ENCODE data around the gene CDHR2. TPM values are rescaled to one million over a fixed set of nuclear protein-coding genes. Genes with fewer than 3 reads are reported as not detected.

CDHR2 gene
- total and polyA plus RNA-seq, 2 donors (not counting 3 experiments of a cell fraction or from before 2014, with no cell fraction given), result not detected

DNA sequence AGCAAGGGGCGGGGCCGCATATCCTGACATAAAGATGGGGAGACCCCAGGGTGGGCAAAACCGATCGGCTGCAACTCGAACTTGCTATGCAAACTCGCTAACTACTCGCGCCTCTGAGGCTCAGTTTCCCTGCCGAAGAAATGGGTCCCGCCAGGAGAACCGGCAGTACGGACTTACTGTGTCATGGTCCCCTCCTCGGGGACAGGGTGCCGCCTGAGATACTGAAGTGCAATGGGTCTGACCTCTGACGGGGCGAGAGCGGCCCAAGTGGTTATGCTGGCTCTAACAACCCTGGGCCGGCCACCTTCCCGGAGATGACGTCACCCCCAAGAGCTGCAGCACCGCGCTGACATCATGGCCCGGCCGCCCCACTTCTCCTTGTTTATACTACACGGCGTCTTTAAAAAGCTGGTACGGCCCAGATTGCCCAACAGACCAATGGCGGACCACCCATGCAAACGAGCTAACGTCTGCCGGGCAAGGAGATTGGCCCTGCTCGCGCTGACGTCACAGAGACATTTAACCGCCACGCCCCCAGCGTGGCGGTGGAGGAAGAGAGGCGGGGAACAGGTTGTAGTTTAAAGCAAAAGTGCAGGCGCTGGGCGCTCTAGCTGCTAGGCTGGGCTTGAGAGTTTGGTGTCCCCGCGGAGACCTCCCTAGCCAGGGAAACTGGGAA, 11.4 kb upstream of the CDHR2 start:
- Histone ChIP-seq H3K4me3 (replicated peaks in 1 of 3; ENCODE audit: insufficient read depth in 1 of 3, low read depth in 1 of 3, low read length in 3 of 3) (peak overlapping the region; percentile 68 to 79 (median 79)), H3K4me2 (ENCODE audit: insufficient read depth, low read length) (peak overlapping the region; percentile 76), H2AFZ (ENCODE audit: low read depth, low read length) (peak overlapping the region; percentile 88), H3K9me1 (replicated peaks; ENCODE audit: control insufficient read depth, extremely low read depth, insufficient read depth, low read length) (no peaks in the 10 kb centered on the region), H3K9ac (replicated peaks; ENCODE audit: extremely low read depth, insufficient read depth, low read length) (peak overlapping the region; percentile 86), H4K20me1 (replicated peaks; ENCODE audit: control insufficient read depth, extremely low read depth, insufficient read depth, low read length) (no peaks in the 10 kb centered on the region), H3K9me3 (replicated peaks; ENCODE audit: control insufficient read depth, insufficient read depth, low read length) (no peaks in the 10 kb centered on the region), H3K4me1 (ENCODE audit: control insufficient read depth, extremely low read depth, insufficient read depth, low read length) (peaks cover 58% of the 10 kb centered on the region), H3K27me3 (ENCODE audit: control insufficient read depth in 2 of 2, insufficient read depth in 2 of 2, low read length in 2 of 2) (no peaks in the 10 kb centered on the region), H3K36me3 (ENCODE audit: control insufficient read depth in 2 of 2, extremely low read depth in 1 of 2, insufficient read depth in 2 of 2, low read length in 2 of 2) (peaks cover 0 to 1% of the 10 kb centered on the region in 2 experiments), H3K27ac (ENCODE audit: insufficient read depth, low read depth, low read length) (peak overlapping the region; percentile 83), H3K79me2 (ENCODE audit: control insufficient read depth, insufficient read depth, low read length) (peaks cover 33% of the 10 kb centered on the region)
- no TSS peak for BruUV-seq (replicated peaks)
- peak; percentile 85 for TF ChIP-seq JUN (IDR thresholded peaks at IDR 0.05; ENCODE audit: borderline replicate concordance, insufficient read depth, insufficient read length, low read depth)
- TF ChIP-seq, protein P1, sequence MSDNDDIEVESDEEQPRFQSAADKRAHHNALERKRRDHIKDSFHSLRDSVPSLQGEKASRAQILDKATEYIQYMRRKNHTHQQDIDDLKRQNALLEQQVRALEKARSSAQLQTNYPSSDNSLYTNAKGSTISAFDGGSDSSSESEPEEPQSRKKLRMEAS (IDR thresholded peaks at IDR 0.05; ENCODE audit: insufficient read depth, insufficient read length), result no peak
- FAIRE-seq (peak; percentile 98), DNase-seq (ENCODE audit: low read depth, low spot score) (peak; percentile 99)
- POLR2A ChIA-PET, result interaction anchor here (0.5 to 1.6 kb wide), 5 partner anchors 90 to 457 kb away, joined by 4 to 6 read pairs (median 4); partner anchors contain the start of genes FAF2 and NOP16
- CTCF ChIA-PET, result interaction anchor here (0.7 to 5.0 kb wide), 10 partner anchors 21 to 123 kb away, joined by 3 to 27 read pairs (median 4); partner anchors contain the start of genes CLTB and FAF2
- dilution Hi-C loops (cut with MboI; ENCODE audit: extremely low pct_ligation_motif_present, low sequenced_read_pairs) (no loop called here), intact Hi-C loops (cut with micrococcal nuclease) (loop anchor here (1.0 to 10.0 kb wide), 9 partner anchors 77 to 957 kb away; partner anchors contain the start of genes CLTB, FAF2, HIGD2A and KIAA1191)

DNA sequence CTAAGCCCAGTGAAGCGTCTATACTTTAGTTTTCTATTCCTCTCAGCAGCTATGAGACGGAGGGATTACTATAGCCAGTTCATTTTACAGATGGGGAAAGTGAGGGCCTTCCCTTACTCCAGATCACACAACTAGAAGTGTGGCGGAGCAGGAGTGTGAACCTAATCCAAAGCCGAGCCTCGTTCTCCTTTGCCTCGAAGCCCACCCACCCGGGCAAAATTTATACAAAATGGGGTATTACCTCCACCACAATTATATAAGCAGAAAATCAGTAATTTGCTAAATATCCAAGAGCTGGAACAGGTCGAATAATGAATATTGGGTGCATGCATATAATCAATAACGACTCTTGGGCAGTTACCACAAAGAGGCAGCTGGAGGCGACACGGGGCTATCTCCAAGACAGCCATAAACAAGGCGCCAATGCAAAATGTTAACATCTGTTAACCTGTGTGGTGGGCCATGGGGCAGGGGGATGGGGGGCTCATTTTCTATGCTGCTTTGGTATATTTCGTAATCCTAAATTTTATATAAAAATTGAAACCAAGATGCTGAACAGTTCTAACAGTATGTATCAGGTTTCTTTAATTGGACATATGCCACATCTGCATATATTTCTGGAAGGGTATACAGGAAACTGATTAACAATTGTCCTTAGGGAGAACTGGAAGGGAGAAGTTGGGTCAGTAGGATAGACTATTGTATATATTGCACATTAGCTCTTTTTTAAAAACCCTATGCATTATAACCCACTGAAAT, 10.7 kb upstream of the CDHR2 start:
- peak; percentile 54 for FAIRE-seq

More for the DNA sequence above, 10.7 kb upstream of the CDHR2 start:
- TF ChIP-seq EZH2 (IDR thresholded peaks at IDR 0.05; ENCODE audit: borderline replicate concordance, low read depth, low read length, severe bottlenecking) (no peak), POLR2A (IDR thresholded peaks at IDR 0.05; ENCODE audit: low read depth, low read length) (no peak), POLR2AphosphoS5 (IDR thresholded peaks at IDR 0.05; ENCODE audit: insufficient read depth, low read depth, low read length) (no peak), MYC (IDR thresholded peaks at IDR 0.05; ENCODE audit: low read depth, low read length) (no peak), JUN (IDR thresholded peaks at IDR 0.05; ENCODE audit: borderline replicate concordance, insufficient read depth, insufficient read length, low read depth) (no peak), FOS (IDR thresholded peaks at IDR 0.05; ENCODE audit: borderline replicate concordance, insufficient read depth, low read length) (no peak), GATA2 (IDR thresholded peaks at IDR 0.05; ENCODE audit: insufficient read depth, insufficient read length, low read depth, low read length) (no peak)
- TF ChIP-seq, protein P1 (IDR thresholded peaks at IDR 0.05; ENCODE audit: insufficient read depth, insufficient read length), result no peak
- TF ChIP-seq, protein P2, sequence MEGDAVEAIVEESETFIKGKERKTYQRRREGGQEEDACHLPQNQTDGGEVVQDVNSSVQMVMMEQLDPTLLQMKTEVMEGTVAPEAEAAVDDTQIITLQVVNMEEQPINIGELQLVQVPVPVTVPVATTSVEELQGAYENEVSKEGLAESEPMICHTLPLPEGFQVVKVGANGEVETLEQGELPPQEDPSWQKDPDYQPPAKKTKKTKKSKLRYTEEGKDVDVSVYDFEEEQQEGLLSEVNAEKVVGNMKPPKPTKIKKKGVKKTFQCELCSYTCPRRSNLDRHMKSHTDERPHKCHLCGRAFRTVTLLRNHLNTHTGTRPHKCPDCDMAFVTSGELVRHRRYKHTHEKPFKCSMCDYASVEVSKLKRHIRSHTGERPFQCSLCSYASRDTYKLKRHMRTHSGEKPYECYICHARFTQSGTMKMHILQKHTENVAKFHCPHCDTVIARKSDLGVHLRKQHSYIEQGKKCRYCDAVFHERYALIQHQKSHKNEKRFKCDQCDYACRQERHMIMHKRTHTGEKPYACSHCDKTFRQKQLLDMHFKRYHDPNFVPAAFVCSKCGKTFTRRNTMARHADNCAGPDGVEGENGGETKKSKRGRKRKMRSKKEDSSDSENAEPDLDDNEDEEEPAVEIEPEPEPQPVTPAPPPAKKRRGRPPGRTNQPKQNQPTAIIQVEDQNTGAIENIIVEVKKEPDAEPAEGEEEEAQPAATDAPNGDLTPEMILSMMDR (IDR thresholded peaks at IDR 0.05; ENCODE audit: extremely low read depth in 1 of 2, insufficient read depth in 1 of 2, low read depth in 1 of 2, low read length in 2 of 2), result no peak
- TSS peak; percentile 44 for BruUV-seq (replicated peaks)
- dilution Hi-C loops (cut with MboI; ENCODE audit: extremely low pct_ligation_motif_present, low sequenced_read_pairs), result no loop called here
- Histone ChIP-seq H3K9me1 (replicated peaks; ENCODE audit: control insufficient read depth, extremely low read depth, insufficient read depth, low read length) (no peaks in the 10 kb centered on the region), H3K4me3 (replicated peaks in 1 of 3; ENCODE audit: insufficient read depth in 1 of 3, low read depth in 1 of 3, low read length in 3 of 3) (peak overlapping the region in 2 of 3 experiments; percentile 1 to 42), H3K27me3 (ENCODE audit: control insufficient read depth in 2 of 2, insufficient read depth in 2 of 2, low read length in 2 of 2) (no peaks in the 10 kb centered on the region), H4K20me1 (replicated peaks; ENCODE audit: control insufficient read depth, extremely low read depth, insufficient read depth, low read length) (no peaks in the 10 kb centered on the region), H3K27ac (ENCODE audit: insufficient read depth, low read depth, low read length) (peak overlapping the region; percentile 39), H3K79me2 (ENCODE audit: control insufficient read depth, insufficient read depth, low read length) (peaks cover 28% of the 10 kb centered on the region), H3K36me3 (ENCODE audit: control insufficient read depth in 2 of 2, extremely low read depth in 1 of 2, insufficient read depth in 2 of 2, low read length in 2 of 2) (peaks cover 0 to 1% of the 10 kb centered on the region in 2 experiments), H3K9me3 (replicated peaks; ENCODE audit: control insufficient read depth, insufficient read depth, low read length) (no peaks in the 10 kb centered on the region), H3K4me2 (ENCODE audit: insufficient read depth, low read length) (peak overlapping the region; percentile 76), H3K9ac (replicated peaks; ENCODE audit: extremely low read depth, insufficient read depth, low read length) (peak overlapping the region; percentile 21), H2AFZ (ENCODE audit: low read depth, low read length) (peak overlapping the region; percentile 88), H3K4me1 (ENCODE audit: control insufficient read depth, extremely low read depth, insufficient read depth, low read length) (peaks cover 55% of the 10 kb centered on the region)
- POLR2A ChIA-PET, result interaction anchor here (0.8 to 1.6 kb wide), 4 partner anchors 91 to 176 kb away, joined by 4 read pairs; partner anchors contain the start of genes FAF2 and NOP16
- DNase-seq (ENCODE audit: low read depth, low spot score), result peak; percentile 23
- intact Hi-C loops (cut with micrococcal nuclease), result loop anchor here (10.0 kb wide), 2 partner anchors 456 to 956 kb away; partner anchors contain the start of gene PDLIM7
- CTCF ChIA-PET, result interaction anchor here (0.6 to 5.0 kb wide), 12 partner anchors 21 to 133 kb away, joined by 3 to 27 read pairs (median 4); partner anchors contain the start of genes CLTB and FAF2

All from endothelial cell of umbilical vein (primary cell).